Tibial nerve (tissue), 3 donors: ENCODE measurements around the gene SYNGR1.

Source experiments
- POLR2A ChIP-seq, 2 donors: fragments of 450-650 bp; IDR thresholded peaks; one replicate each; pipeline ENCODE4 v1.6.1; 2017; ENCODE audit warnings: antibody characterized with exemption in 2 of 2, mild to moderate bottlenecking in 2 of 2, moderate library complexity in 2 of 2
- TF ChIP-seq, protein P1 (sequence below), 5 experiments: fragments of 200-600 bp in 3 of 5; fragments of 450-650 bp in 2 of 5; sonication (generic) in 3 of 5; IDR thresholded peaks; one replicate each; pipeline ENCODE4 v1.5.1; 2016 to 2019; ENCODE audit warnings: antibody characterized with exemption in 5 of 5, mild to moderate bottlenecking in 3 of 5, moderate library complexity in 2 of 5

DNA sequence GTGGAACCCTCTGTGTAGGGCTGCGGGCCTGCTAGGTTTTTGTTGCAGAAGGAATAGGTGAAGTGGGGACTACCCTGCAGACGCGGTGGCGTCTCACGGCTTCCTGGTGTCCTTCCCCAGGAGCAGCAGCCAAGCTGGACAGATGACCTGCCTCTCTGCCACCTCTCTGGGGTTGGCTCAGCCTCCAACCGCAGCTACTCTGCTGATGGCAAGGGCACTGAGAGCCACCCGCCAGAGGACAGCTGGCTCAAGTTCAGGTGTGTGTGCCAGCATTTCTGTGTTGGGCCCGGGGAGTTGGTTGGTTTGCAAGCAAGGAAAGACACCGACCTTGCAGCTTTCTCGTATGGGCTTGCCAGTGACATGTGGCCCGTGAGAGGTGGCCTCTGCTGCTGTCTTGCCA, 65.1 kb downstream of the SYNGR1 start:
- TF ChIP-seq, protein P1, sequence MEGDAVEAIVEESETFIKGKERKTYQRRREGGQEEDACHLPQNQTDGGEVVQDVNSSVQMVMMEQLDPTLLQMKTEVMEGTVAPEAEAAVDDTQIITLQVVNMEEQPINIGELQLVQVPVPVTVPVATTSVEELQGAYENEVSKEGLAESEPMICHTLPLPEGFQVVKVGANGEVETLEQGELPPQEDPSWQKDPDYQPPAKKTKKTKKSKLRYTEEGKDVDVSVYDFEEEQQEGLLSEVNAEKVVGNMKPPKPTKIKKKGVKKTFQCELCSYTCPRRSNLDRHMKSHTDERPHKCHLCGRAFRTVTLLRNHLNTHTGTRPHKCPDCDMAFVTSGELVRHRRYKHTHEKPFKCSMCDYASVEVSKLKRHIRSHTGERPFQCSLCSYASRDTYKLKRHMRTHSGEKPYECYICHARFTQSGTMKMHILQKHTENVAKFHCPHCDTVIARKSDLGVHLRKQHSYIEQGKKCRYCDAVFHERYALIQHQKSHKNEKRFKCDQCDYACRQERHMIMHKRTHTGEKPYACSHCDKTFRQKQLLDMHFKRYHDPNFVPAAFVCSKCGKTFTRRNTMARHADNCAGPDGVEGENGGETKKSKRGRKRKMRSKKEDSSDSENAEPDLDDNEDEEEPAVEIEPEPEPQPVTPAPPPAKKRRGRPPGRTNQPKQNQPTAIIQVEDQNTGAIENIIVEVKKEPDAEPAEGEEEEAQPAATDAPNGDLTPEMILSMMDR (IDR thresholded peaks at IDR 0.05) = no peak
- TF ChIP-seq POLR2A (IDR thresholded peaks at IDR 0.05) = no peak
